Stimulated activated CD4-positive, alpha-beta T cell treated with anti-CD3 and anti-CD28 coated beads, Interleukin-12 subunit alpha, Interleukin-12 subunit beta, amount 100 ng/mL, for 48 hours (primary cell): ENCODE data around the gene RABL6.

Source experiments
- DNase-seq, 3 donors: peaks; one replicate each; pipeline ENCODE4 v3.0.0-alpha.2; 2020; ENCODE audit warnings: low read depth in 2 of 3, low spot score in 1 of 3

Gene RABL6

DNA sequence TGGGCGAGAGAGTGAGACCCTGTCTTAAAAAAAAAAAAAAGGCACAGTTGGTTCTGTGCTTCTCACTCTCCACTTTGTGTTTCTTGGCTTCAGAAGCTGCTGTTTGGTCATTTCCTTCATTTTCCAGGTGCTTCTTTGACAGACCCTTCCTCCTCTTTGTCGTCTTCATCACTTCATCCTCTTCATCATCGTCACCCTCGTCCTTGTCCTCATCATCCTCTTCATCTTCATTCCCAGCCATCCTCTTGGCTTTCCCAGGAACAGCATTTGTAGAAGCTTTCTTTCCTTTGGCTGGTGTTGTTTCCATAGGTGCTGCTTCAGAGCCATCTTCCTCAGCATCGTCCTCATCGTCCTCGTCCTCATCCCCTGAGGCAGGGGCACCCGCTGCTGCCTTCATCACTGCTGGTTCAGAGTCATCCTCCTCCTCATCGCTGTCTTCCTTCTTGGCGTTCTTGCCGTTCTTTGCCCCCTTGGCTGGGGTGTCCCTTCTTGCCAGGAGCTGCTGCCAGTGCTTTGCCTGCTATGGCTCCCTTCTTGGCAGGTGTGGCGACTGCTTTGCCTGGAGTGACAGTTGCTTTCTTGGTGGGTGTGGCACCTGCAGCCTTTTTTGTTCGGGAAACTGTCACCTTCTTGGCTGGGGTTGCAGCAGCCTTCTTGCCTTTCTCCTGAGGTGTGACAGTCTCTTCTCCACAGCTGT is 7.1 kb downstream of the RABL6 start:
- no peak for DNase-seq

DNA sequence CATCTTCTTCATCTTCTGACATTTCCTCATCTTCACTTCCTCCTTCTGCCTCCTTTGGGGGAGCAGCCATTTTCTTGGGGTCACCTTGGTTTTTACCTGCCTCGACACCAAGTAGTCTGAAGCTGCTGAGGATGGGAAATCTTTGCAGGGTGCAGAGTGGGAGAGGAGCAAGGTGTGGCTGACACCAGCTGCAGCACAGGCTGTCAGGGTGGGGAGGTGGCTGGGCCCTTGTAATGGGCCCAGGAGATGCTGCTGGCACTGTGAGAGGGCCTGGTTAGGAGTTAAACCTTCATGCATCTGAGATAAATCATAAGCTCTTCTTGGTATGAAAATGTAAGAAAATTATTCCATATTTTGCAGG is 7.7 kb downstream of the RABL6 start:
- no peak for DNase-seq

DNA sequence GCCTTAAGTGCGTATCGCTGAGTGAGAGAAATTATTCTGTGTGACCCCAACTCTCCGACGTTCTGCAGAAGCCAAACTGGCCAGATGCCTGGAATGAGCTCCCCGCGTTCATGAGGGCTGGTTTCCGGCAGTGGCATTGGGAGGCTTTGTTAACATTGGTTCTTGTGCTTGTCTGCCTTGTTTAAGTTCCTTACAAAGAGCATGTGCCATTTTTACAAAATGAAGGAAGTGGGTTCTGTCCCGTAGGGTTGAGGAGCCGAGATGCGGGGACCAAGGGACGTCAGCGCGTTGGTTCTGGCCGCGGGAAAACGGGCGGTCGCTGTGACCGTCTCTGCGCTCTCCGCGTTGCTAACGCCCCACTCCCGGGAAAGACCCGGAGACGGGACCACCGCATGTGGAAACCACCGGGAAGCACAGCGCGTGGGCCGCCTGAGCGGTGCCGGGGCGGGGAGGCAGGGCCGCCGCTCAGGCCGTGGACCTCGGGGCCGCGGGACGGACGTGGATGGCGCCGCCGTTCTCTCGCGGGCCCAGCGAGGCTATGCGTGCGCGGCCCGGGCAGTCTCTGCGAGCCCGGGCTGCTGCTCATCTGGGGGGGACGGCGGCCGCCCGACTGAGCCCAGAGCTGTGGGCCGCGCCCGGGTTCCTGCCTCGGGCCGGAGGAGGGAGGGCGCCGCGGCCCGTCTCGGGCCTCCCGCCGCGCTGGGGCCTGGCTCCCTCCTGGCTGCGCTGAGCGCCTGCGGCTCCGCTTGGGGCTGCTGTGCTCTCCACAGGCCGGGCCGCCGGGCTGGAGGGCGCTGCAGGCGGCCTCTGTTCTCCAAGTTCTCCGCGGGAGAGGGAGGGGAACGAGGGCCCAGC is 13.4 kb downstream of the RABL6 start:
- DNase-seq: no peak

DNA sequence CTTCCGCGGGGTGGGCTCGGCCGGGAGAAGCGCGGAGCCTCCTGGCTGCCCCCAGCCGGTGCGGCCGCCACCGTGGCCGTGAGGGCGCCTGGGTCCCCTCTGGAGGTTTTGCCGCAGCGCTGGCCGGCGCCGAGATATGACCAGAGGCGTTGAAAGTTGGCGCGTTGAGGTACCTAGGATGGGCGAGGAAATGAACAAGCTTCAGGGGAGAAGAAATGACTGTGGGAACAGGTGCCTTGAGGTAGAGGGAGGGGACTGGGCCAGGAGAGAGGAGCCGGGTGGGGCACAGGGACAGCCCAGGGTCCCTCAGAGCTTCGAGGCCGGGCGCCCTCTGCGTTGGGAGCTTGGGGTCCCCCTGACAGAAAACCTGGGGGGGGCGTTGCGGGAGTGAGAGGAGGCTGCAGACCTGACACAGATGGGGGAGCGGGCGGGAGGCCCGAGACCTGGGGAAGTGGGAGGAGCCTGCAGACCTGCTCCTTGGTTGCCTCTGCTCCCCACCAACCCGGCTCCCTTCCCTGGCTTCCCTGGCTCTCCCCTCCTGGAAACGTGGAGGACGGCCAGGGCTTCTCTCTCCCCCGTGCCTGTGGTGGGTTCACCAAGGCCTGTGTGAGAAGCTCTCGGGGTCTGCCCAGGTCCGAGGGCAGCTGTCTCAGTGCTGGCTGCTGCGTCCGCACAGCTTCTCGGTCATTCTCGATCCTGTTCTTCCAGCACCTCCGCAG is 14.2 kb downstream of the RABL6 start:
- DNase-seq: no peak

DNA sequence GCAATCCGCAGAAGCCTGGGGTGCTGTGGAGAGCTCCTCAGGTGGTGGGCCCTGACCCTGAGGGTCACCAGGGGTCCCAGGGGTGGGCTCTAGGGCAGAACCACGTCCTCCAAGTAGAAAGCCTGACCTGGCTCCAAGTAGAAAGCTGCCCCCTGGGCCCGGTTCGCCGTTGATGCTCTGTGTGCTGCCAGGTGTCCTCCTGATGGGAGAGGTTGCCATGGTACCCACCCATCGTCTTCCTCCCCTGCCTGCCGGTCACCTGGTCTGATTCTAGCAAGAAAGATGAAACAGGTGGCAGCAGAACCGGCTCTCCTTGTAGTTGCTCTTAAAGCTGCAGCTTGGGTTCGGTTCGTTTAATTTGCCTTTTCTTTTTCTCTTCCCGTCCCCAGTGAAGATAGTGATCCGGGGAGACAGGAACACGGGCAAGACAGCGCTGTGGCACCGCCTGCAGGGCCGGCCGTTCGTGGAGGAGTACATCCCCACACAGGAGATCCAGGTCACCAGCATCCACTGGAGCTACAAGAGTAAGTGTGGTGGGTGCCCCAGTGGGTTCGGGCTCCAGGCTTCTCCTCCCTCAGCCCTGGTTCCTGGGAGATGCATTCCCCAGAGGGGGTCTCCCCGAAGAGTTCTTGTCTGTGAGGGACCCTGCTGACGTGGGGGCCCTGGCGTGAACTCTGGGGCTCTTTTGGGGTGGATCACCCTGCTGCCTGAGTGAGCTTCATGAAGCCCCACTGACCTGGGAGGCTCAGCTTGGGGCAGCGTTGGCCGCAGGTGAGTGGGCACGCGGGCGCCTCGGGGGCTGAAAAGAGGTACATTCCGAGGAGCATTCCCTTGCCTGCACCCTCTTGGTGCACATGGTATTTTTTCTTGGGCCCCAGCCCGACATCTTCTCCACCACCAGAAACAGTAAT is 15.6 kb downstream of the RABL6 start:
- DNase-seq: no peak

DNA sequence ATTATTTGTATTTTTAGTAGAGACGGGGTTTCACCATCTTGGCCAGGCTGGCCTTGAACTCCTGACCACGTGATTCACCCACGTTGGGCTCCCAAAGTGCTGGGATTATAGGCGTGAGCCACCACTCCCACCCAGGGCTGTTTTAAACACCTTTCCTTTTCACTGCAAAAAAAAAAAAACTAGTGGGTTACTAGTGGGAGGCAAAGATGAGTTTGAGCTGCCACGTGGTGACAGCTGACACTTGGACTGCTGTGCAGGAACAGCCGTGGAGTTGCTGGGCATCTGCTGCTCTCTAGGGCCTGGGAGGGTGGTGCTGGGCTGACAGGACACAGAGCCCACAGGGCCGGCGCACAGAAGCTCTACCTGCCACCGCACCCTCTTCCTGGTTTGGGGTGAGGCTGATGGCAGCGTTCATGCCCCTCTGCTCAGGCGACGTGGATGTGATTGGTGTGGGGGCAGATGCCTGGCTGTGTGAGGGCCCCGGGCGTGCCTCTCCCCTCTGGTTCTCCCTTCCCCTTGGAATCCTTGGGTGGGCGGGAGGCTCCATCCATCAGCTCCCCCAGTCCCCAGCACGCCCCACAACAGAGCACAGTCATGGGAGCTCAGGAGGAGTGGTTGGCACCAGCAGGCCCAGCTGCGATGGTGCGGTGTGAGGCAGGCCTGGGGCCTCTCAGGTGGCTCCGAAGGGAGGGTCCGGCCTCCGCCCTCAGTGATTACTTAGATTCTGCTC is 16.9 kb downstream of the RABL6 start:
- DNase-seq: no peak

DNA sequence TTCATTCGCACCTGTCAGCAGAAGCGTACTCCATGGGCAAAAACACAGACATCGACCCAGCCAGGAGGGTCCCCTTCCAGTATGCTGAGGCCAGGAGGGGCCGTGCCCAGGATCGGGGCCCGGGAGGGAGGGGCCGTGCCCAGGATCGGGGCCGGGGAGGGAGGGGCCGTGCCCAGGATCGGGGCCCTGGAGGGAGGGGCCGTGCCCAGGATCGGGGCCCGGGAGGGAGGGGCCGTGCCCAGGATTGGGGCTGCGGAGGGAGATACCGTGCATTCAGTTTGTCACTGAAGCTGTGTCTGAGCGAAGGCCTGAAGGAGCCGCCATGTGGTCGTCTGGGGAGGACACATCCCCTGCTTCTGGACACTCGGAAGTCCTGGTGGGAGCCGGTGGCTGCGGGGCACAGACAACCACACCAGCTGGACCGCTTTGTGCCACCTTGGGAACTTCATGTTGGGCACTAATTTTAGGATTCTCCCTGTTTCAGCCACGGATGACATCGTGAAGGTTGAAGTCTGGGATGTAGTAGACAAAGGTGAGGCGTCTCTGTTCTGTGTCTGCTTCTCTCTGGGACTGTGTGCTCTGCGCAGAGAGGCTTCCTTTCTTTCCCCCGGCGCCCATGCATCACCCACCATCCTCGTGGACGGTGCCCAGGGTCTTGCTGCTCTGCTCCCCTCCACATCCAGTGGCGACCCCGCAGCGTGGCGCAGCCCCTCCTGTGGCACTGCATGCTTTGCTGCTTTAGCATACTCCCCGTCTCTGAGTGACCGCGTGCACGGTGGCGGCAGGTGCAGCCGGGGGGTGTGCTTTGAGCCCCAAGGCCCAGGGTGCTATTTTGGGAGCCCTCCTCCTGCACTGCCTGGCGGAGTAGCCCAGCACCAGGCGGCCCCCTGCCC is 17.8 kb downstream of the RABL6 start:
- DNase-seq: no peak

DNA sequence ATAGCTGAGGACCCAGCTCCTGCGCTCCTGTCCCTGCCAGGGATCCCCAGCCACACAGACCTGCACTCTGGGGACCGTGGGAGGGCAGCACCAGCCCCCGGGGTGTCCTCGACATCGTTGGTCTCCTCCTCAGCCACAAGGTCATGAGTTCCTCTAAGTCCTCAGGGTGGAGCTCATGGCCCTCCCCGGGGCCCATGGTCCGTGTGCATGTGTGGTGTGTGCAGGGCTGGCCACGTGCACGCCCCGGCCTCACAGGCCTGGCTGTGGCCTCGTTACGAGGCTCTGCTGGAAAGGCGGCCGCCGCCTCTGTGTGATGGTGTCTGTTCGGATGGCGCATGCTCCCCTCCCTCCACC is 18.4 kb downstream of the RABL6 start:
- DNase-seq: no peak

DNA sequence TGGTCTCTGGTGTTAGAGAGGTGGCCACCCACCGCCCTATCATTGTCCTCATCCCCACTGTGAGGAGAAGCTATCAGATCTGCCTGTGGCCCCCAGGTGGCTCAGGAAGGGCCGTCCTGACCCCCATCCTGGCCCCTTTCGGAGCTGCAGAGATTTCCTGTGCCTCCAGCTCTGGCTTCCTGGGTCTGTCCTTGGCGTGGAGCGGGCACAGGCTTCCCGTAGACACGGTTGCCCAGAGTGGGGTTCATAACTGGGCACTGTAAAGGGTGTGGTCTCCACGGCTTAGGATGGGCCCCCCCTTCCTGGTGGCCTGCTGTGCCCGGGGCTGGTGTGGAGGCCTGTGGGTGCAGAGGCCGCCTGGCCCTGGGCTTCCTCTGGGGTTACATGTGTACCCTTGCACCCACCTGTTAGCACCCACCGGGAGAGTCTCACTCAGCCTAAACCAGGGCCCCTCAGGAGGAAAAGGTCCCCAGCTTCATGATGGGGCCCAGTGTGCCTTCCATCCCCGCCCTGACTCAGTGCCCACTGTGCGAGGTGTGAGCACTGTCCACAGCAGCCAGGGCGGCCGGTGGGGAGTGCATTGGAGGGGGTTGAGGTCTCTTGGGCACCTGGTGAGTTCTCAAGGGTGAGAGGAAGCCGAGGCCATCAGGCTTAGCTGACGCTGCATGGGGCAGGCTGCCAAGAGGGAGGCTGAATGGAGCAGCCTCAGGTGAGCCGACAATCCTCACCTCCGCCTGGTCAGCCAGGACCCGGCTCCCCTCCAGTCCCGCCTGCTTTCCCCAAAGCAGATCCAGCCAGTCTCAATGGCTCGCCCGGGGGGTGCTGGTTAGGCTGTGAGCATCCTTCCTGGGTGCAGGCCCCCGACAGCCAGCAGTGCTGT is 19.2 kb downstream of the RABL6 start:
- DNase-seq: no peak

DNA sequence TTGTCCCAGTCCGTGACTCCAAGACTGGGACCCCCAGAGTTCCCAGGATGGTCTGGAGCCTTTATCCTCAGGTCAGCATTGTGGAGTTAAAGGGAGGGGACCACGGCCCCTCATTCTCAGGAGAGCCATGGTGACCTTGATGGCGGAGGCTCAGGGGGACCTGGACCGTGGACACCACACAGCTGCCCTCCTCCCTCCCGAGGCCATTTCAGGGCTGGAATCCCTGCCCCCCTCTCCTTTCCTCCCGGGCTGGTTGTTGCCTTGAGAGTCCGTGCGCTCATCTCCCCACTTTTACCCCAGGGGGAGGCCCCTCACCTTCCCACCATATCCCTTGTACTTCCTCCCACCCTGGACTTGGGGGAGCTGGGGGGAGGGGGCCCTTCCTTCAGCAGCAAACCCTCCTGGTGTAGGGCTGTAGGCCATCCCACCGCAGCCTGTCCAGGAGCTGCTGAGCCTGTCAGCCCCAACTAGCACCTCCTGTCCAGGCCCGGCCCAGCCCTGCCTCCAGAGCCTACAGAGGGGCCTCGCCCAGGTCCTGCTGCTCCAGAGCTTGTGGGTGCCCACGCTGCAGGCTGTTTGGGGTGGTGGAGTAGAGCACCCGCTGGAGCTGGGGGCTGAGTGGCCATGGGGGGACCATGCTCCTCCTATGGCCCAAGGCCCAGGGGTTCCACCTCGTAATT is 20.2 kb downstream of the RABL6 start:
- no peak for DNase-seq

DNA sequence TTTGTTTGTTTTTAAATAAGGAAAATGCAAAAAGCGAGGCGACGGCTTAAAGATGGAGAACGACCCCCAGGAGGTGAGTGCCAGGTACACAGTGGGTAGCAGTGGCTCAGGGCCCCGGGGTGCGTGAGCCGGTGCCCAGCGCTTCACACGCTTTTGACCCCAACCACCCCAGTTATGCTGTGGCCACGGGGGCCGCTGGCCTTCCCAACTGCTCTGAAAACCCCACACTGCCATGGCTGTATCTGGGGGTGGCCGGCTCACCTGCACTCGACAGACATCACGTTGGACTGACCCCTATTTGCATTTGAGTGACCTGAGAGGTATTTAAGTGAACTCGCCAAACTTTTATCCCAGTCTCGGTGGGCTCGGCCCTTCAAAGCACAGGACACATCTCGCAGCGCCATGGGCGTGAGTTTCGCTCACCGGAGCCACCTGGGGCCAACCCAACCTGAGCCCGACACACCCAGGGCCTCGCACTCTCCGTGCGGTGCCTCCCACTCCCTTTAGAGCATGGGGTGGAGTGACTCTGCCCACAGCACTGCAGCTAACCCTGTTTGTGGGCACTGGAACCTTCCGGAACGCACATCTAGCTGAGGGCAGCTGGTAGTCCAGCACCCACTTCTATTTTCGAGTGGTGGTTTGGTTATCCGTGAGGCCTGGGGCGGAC is 20.9 kb downstream of the RABL6 start:
- no peak for DNase-seq

DNA sequence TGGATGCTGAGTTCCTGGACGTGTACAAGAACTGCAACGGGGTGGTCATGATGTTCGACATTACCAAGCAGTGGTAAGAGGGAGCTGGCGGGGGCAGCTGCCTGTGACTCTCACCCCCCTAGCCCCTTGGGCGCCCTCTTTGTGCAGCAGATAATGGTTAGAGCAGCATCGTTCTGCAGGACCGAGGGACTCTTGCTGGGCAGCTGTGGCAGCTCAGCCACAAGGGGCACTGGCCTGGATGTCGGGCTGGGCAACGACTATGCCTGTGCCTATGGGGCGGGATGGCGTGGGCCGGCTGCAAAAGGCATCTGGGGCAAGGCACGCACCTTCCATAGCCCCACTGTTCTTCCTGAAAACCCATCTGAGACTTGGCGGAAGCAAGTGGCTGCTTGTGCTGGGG is 21.7 kb downstream of the RABL6 start:
- DNase-seq: no peak

DNA sequence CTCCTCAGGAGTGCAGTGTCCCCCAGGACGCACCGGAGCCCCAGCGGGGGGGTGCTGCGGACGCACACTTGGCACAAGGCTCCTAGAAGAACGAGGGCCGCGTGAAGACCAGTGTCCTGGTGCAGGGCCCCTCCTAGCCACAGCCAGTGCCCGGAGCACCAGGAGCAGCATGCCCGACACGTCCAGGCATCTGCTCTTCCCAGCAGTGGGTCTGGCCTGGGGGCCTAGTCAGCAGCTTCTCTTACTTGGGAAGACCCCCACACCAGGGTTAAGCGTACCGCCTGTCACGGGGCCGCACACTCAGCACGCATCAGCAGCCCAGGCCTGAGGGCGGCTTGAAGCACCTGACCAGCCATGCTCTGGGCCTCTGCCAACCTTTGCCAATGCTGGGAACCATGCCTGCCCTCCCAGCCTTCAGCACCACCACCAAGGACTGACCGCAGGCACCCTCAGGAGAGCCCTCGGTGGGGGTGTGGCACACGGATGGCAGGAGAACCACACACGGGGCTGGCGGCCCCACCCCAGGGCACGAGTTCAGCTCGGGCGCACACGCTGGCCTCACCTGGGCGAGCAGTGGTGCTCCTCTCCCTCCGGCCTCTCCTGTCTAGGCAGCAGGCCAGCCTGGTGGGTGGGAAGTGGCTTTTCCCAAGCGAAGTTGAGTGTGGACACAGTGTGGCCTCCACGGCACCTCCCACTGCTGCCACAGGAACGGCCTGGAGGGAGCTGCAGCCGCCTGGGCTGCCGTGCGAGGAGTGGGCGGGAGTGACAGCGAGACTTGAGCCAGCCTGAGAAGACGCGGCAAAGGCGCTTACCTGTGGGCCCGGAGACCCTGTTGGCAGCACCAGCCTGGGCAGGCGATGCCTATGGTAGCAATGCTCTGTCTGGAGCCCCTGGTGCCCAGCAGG is 22.5 kb downstream of the RABL6 start:
- DNase-seq: no peak

DNA sequence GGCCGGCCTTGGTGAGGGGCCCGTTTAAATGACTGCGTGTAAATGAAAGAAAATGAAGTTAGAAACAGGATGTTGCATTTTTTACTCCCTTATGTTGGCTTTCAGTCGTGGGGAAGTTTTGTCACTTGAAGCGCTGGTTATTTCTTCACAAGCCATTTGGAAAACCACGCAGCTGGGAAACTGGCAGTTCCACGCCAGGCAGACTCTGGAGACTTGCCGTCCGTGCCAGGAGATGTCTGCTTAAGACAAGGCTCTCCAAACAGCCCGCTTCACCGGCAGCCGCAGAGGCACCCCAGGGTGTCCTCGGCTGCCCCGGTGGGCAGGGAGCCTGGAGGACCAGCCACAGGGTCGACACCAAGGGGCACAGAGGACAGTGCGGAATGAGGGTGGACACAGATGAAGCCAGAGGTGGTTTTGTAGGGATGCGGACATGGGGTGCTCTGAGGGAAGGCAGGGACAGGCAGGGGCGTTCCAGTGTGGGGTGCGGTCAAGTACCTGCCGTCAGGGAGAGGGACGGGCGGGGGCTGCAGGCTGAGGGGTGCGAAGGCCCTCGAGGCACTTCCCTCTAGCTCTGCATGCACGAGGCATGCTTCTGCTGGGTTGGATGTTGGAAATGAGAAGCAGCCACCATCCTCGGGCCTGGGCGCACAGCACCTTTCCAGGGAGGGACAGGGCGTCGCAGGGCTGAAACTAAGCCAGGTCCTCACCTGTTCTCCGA is 23.4 kb downstream of the RABL6 start:
- no peak for DNase-seq

DNA sequence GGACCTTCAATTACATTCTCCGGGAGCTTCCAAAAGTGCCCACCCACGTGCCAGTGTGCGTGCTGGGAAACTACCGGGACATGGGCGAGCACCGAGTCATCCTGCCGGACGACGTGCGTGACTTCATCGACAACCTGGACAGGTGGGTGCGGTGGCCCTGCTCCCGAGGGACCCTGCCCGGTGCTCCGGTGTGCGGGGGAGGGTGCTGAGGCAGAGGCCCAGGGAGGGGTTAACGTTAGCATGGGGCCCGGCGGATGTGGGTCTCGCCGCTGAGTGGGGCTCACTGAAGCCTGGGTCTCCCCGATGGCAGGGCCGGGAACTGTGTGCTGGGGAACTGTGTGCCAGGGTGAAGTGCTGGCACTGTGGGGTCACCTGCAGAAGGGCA is 24.0 kb downstream of the RABL6 start:
- DNase-seq: no peak

DNA sequence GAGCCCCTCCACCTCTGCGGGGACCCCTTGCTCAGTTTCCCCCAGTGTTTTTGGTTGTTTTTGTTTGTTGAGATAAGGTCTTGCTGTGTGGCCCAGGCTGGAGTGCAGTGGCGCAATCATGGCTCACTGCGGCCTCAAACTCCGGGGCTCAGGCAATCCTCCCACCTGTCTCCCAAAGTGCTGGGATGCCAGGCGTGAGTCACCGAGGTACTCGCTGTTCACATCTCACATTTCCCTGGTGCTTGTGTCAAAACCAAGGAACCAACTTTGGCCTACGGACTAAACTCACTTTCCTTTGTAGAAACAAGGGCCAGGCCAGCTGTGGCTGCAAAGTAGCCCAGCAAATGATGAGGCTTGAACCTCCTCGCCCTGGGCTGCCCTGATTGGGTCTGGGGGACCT is 24.8 kb downstream of the RABL6 start:
- DNase-seq: no peak
